ENCODE results near the gene CCDC61.

Gene CCDC61, protein sequence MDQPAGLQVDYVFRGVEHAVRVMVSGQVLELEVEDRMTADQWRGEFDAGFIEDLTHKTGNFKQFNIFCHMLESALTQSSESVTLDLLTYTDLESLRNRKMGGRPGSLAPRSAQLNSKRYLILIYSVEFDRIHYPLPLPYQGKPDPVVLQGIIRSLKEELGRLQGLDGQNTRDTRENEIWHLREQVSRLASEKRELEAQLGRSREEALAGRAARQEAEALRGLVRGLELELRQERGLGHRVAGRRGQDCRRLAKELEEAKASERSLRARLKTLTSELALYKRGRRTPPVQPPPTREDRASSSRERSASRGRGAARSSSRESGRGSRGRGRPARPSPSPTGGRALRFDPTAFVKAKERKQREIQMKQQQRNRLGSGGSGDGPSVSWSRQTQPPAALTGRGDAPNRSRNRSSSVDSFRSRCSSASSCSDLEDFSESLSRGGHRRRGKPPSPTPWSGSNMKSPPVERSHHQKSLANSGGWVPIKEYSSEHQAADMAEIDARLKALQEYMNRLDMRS

DNA sequence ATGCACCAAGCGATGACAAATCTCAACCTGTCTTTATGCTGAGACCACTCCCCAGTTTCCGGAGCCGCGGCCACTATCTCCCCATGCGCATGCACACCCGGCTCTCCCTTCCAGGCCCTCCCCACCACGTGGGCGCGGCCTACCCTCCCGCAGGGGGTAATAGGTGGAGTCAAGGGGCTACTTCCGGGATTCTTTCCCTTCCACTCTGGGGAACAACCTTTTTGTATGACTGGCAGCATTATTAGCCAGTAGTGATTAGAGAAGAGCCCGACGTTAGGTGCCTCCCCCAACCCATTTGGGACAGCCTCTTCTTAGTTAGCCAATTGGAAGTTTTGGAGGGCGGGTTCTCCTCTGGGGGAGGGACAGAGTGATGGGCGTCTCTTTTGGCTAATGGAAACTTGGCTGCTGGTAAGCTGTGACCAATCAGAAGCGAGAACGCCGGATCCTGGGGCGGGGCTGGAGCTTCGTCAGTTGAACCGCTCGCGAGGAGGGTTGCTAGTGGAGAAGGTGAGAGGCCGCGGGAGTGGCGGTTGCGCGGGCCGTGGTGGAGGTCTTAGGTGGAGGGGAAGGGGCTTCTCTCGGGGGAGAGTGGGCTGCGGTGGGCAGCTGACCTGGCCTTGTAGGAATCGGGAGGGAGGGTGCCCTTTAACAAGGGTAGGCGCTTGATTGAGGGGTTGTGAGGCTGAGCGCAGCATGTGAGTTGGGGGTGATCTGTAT, at the start of gene CCDC61:
Gene CCDC61, plus strand, starts transcription at position 470 of the 717 bp plus-strand sequence. CDS start 7,552 bp downstream, outside the sequence.
- peak; percentile 100 for DNase-seq

- DNase-seq, result no peak
Observed at GRCh38 chr19:45947926-45948325, 47.3 kb upstream of the CCDC61 start.

DNA sequence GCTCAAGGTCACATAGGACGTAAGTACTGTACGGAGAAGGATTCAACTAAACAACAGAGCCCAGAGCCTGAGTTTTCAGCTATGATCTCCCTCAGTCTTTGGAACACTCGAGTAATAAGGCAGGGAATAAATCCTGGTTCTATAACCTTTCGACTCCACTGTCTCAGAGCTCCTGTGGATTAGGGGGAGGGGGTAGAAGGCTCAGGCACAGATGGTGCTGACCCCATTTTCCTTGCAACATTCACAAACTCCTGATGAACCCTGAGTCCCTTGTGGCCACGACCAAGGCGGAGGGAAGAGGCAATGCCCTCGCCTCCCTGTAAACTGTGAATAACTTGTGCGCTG, 43.0 kb upstream of the CCDC61 start:
- DNase-seq, result no peak

GRCh38 chr19:45952686-45953505, 42.4 kb upstream of the CCDC61 start:
- DNase-seq, result peak; percentile 64

- no peak for DNase-seq
Observed at GRCh38 chr19:45953676-45954075, 41.6 kb upstream of the CCDC61 start.

- DNase-seq, result no peak
Observed at GRCh38 chr19:45954156-45954555, 41.1 kb upstream of the CCDC61 start.

GRCh38 chr19:45955905-45956608, 39.2 kb upstream of the CCDC61 start:
- DNase-seq, result no peak

GRCh38 chr19:45958320-45958719, 36.9 kb upstream of the CCDC61 start:
- DNase-seq, result no peak

DNA sequence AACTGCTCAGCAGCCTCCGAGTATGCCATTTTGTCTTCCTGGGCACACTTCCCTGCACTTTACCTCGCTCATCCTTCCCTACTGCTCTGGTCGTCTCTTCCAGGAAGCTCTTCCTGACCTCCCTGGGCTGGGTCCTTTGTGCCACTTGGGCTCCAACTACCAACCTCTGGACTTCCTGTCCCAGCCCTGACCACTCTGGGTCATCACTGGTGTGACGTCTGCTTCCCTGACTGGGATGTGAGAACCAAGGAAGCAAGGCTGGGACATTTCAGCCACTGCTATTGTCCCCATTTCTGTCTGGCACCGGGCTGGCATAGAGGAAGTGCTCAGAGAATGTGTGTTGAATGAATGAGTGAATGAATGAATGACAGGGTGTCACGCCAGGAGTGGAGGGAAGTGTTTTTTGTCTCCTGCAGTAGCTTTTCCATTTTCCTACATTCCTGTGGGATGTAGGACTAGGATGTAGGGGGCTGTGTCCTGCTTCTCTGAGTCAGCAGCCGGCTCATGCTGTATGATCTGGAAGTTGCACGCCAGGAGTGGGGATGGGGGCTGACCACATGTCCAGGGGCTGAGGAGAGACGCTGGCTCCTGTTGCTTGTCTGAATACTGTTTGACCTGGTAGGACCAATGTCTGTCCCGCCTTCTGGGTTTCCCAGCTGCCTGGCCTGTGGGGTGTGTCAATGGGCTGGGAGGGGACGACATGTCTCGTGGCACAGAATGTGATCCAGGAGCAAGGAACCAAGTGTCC, 36.3 kb upstream of the CCDC61 start:
- no peak for DNase-seq

- DNase-seq, result no peak
Observed at GRCh38 chr19:45959517-45960025, 35.7 kb upstream of the CCDC61 start.

DNA sequence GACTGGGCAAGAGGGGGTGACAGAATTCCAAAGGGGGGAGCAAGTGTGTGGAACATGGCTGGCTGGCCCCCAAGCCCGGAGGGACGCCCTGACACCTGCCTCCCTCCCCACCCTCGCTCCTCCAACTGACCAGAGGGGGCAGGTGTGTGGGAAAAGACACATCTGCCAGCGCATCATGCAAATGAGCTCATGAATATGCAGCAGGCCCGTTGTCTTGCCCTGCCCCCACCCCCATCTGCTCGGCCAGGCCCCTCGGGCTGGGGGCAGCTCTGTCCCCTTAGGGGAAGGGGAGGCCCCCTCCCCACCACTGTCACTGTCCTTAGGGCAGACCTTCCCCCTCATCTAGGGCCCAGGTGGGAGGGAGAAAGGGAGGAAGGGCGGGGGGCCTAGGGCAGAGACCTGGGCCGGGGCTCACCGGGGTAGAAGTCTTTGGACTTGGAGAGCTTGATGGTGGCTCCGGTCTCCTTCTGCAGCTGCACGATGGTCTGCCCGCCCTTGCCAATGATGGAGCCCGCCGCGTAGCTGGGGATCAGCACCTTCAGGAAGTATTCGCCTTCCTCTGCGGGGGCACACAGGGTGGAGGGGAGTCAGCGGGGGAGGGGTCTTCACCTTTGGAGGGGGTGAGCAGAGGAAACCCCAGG, 34.6 kb upstream of the CCDC61 start:
- no peak for DNase-seq

DNA sequence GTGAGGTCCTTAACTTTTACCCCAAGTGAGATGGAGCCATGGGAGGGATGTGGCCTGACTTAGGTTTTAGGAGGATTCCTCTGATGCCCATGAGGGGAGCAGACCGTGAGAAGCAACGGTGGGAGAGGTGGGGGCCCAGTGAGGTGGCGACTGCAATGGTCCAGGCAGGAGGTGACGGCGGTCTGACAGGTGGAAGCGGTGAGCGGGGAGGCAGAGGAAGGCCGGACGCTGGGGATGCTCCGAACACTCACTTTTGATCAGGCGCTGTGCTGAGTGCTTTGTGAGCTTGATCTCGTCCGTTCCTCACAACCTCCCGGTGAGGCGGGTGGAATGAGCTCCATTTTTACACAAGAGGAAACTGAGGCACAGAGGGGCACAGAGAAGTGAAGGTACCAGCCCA, 33.2 kb upstream of the CCDC61 start:
- DNase-seq, result no peak

- no peak for DNase-seq
Observed at GRCh38 chr19:45967246-45967645, 28.0 kb upstream of the CCDC61 start.

DNA sequence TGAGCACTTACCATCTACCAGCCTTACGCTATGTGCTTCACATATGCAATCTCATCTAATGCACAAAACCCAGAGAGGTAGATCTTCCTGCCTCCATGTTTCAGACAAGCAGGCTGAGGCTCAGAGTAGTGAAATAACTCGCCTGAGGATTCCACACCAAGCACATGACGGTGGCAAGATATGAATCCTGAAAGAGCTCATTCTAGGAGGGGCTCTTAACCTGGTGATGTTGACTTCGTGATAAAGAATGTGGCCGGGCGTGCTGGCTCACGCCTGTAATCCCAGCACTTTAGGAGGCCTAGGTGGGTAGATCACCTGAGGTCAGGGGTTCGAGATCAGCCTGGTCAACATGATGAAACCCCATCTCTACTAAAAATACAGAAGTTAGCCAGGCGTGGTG, 26.6 kb upstream of the CCDC61 start:
- DNase-seq, result no peak

GRCh38 chr19:45969676-45970075, 25.6 kb upstream of the CCDC61 start:
- no peak for DNase-seq

DNA sequence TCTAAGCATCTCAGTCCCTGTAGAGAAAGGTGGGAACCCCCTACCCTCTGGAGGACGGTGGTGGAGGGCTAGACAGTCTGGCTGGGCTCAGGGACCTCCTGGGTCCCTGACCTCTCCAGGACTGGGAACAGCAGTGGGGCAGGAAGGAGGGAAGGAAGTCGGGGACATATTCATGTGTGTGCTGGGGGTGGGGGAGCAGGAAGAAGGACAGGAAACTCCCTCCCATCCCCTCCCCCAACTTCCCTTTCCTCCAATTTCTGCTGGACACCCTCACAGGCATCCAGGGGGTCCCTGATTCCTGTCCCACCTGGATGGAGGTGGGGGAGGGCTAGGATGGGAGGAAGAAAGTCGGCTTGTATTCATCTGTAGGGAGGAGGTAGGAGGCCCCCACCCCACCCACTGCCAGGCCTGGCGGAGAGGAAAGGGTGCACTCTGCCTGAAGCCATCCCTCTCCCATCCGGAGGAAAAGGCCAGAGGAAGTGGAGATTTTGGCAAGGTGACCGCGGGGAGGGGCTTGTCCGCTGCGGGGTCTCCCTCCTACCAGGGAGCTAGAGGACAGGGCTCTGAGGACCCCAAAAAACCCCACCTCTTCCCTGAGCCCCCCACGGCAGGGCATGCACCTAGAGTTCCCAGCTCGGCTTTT, 23.9 kb upstream of the CCDC61 start:
- DNase-seq, result no peak

GRCh38 chr19:45972081-45972946, 23.0 kb upstream of the CCDC61 start:
- no peak for DNase-seq

GRCh38 chr19:45972947-45973540, 22.2 kb upstream of the CCDC61 start:
- no peak for DNase-seq
